ENCODE results near the gene FGD6.

The FGD6 gene

GRCh38 chr12:95228617-95229016 lies 11.3 kb upstream of the FGD6 start:
- Mint-ChIP-seq H3K4me1 (peaks cover 35% of the 10 kb centered on the region), H3K9me3 (no peaks in the 10 kb centered on the region), H3K27ac (ENCODE audit: low read depth) (no peak overlapping the region), H3K4me3 (no peak overlapping the region), H3K36me3 (ENCODE audit: insufficient read depth) (peaks cover 13% of the 10 kb centered on the region), H3K27me3 (no peaks in the 10 kb centered on the region)
- ATAC-seq (replicated peaks; ENCODE audit: extremely low read depth, poor library complexity, severe bottlenecking) (no peak), DNase-seq (ENCODE audit: low spot score in 2 of 2) (no peak)

- no peak for ATAC-seq (replicated peaks; ENCODE audit: extremely low read depth, poor library complexity, severe bottlenecking)
- no peak overlapping the region for H3K4me3 Mint-ChIP-seq
- H3K9me3 Mint-ChIP-seq, result no peaks in the 10 kb centered on the region
Observed at GRCh38 chr12:95227818-95228356, 10.6 kb upstream of the FGD6 start.

DNA sequence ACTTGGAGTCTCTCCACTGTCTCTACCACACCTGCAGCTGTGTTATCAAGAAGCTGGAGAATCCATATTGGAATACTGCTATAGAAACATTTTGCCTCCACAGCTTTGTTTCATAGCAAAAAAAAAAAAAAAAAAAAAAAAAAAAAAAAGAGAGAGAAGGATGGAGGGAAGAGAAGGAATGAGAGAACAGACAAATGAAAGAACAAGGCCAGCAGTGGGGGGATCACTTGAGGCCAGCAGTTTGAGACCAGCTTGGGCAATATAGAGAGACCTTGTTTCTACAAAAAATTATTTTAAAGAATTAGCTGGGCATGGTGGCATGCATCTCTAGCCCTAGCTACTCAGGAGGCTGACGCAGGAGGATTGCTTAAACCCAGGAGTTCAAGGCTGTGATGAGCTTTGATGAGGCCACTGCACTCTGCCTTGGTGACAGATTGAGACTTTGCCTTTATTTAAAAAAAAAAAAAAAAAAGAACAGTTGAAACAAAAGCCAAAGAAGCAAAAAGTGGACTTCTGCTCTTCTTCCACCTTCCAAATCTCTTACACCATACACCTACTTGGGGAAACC lies 8.5 kb upstream of the FGD6 start:
- Mint-ChIP-seq H3K9me3 (no peaks in the 10 kb centered on the region), H3K4me1 (peaks cover 28% of the 10 kb centered on the region), H3K27ac (ENCODE audit: low read depth) (no peak overlapping the region), H3K27me3 (no peaks in the 10 kb centered on the region), H3K4me3 (no peak overlapping the region), H3K36me3 (ENCODE audit: insufficient read depth) (peaks cover 13% of the 10 kb centered on the region)
- ATAC-seq (replicated peaks; ENCODE audit: extremely low read depth, poor library complexity, severe bottlenecking) (no peak), DNase-seq (ENCODE audit: low spot score in 2 of 2) (no peak)

More at GRCh38 chr12:95227818-95228356, 10.6 kb upstream of the FGD6 start:
- peaks cover 13% of the 10 kb centered on the region for H3K36me3 Mint-ChIP-seq (ENCODE audit: insufficient read depth)
- no peak overlapping the region for H3K27ac Mint-ChIP-seq (ENCODE audit: low read depth)
- peaks cover 31% of the 10 kb centered on the region for H3K4me1 Mint-ChIP-seq
- DNase-seq (ENCODE audit: low spot score in 2 of 2), result no peak
- no peaks in the 10 kb centered on the region for H3K27me3 Mint-ChIP-seq

DNA sequence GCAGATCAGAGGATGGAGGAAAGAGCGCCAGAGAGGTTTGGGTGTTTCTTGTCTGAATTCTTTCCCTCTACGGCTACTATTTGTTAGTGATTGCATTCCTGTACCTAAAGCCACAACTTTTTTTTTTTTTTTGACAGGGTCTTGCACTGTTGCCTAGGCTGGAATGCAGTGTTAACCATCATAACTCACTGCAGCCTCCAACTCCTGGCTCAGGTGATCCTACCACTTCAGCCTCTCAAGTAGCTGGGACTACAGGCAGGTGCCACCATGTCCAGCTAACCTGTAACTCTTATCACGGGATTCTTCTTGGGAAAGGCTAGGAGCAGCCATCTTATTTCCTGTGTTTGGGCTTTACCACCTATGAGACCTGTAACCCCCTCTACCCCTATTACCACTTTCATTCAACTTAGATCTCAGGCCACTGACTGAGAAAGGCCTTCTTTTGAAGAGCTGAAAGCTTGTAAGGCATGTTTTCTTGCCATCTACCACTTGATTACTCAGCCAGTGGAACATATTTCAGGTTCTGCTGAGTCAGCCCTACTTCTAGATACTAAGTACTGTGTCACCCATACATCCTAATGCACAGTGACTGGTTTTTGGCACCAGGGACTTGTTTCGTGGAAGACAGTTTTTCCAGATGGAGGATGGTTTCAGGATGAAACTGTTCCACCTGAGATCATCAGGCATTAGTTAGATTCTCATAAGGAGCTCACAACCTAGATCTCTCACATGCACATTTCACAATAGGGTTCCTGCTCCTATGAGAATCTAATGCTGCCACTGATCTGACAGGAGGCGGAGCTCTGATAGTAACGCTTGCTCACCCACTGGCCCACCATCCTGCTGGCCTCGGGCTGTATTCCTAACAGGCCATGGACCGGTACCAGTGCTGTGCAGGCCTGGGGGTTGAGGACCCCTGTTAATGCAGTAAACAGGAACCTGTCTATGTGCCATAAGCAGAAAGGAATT lies 7.2 kb upstream of the FGD6 start:
- Mint-ChIP-seq H3K9me3 (no peaks in the 10 kb centered on the region), H3K4me3 (no peak overlapping the region), H3K36me3 (ENCODE audit: insufficient read depth) (peaks cover 14% of the 10 kb centered on the region), H3K27ac (ENCODE audit: low read depth) (no peak overlapping the region), H3K27me3 (no peaks in the 10 kb centered on the region), H3K4me1 (peaks cover 38% of the 10 kb centered on the region)
- DNase-seq (ENCODE audit: low spot score in 2 of 2) (no peak), ATAC-seq (replicated peaks; ENCODE audit: extremely low read depth, poor library complexity, severe bottlenecking) (no peak)

GRCh38 chr12:95220726-95221125 lies 3.5 kb upstream of the FGD6 start:
- H3K27me3 Mint-ChIP-seq, result no peaks in the 10 kb centered on the region
- H3K4me3 Mint-ChIP-seq, result no peak overlapping the region
- peaks cover 43% of the 10 kb centered on the region for H3K4me1 Mint-ChIP-seq

GRCh38 chr12:95220190-95220589 lies 2.9 kb upstream of the FGD6 start:
- DNase-seq (ENCODE audit: low spot score in 2 of 2) (no peak), ATAC-seq (replicated peaks; ENCODE audit: extremely low read depth, poor library complexity, severe bottlenecking) (no peak)
- H3K4me1 Mint-ChIP-seq, result peaks cover 43% of the 10 kb centered on the region
- H3K36me3 Mint-ChIP-seq (ENCODE audit: insufficient read depth), result peaks cover 19% of the 10 kb centered on the region
- no peak overlapping the region for H3K27ac Mint-ChIP-seq (ENCODE audit: low read depth)
- H3K4me3 Mint-ChIP-seq, result no peak overlapping the region
- H3K9me3 Mint-ChIP-seq, result no peaks in the 10 kb centered on the region
- peaks cover 5% of the 10 kb centered on the region for H3K27me3 Mint-ChIP-seq

More at GRCh38 chr12:95220726-95221125, 3.5 kb upstream of the FGD6 start:
- Mint-ChIP-seq H3K27ac (ENCODE audit: low read depth) (no peak overlapping the region), H3K9me3 (no peaks in the 10 kb centered on the region), H3K36me3 (ENCODE audit: insufficient read depth) (peaks cover 20% of the 10 kb centered on the region)
- ATAC-seq (replicated peaks; ENCODE audit: extremely low read depth, poor library complexity, severe bottlenecking), result no peak
- no peak for DNase-seq (ENCODE audit: low spot score in 2 of 2)

- DNase-seq (ENCODE audit: low spot score in 2 of 2), result peak; percentile 23 to 31
- Mint-ChIP-seq H3K36me3 (ENCODE audit: insufficient read depth) (peaks cover 16% of the 10 kb centered on the region), H3K27ac (ENCODE audit: low read depth) (peak overlapping the region; percentile 96), H3K4me1 (peaks cover 32% of the 10 kb centered on the region), H3K9me3 (no peaks in the 10 kb centered on the region), H3K4me3 (peak overlapping the region; percentile 91), H3K27me3 (peaks cover 9% of the 10 kb centered on the region)
- ATAC-seq (replicated peaks; ENCODE audit: extremely low read depth, poor library complexity, severe bottlenecking), result peak; percentile 7
Observed at GRCh38 chr12:95218150-95219133, 1.2 kb upstream of the FGD6 start.

DNA sequence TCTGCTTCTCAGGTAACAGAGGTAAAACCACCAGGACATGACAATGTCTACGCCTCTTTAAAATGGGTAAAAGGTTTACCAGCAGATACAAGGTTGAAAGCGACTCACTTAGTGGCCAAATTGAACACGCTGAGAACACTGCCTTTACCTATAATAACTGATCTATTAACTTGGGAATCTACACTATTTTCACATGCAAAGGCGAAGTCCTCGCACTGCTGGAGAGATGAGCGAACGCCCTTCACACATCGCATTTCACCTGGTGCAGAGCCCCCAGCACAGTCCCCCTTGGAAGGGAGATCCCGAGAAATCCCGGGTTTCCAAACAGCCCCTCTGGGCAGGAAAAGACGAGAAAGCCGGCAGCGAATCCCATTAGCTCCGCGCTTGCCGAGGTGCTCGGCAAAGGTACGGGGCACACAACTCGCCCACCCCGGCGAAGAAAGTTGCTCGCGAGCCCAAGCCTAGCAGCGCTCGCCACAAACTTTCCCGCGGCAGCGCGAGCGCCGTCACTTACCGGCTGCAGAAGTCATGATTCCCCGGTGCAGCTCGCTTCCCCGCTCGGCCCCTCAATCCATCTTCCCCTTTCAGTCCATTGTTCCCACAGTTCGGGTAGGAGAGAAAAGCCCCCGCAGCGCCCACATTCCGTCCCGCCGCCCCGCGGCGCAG lies 423 bp downstream of the FGD6 start:
- Mint-ChIP-seq H3K9me3 (no peaks in the 10 kb centered on the region), H3K4me1 (peaks cover 32% of the 10 kb centered on the region), H3K36me3 (ENCODE audit: insufficient read depth) (peaks cover 16% of the 10 kb centered on the region), H3K27ac (ENCODE audit: low read depth) (peak overlapping the region; percentile 96), H3K27me3 (peaks cover 9% of the 10 kb centered on the region), H3K4me3 (peak overlapping the region; percentile 91)
- peak in 1 of 2 donors; percentile 16 for DNase-seq (ENCODE audit: low spot score in 2 of 2)
- peak; percentile 11 for ATAC-seq (replicated peaks; ENCODE audit: extremely low read depth, poor library complexity, severe bottlenecking)

DNA sequence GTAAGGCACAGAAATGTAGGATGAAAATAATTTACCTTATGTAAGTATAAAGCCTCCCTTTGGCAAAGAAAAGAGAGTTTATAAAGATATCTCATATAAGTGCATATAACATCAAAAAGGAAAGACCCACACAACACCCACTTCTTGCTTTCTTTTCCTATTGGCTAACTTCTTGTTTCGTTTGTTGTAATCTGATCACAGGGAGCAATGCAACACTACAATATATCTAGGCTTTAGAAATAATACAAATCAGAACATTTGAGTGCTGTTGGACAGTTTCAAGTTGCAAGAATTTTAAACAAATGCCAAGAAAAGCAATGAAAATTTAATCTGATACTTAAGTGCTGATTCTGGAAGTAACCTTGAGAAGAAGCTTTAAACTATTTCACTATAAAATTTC lies 1.3 kb downstream of the FGD6 start:
- Mint-ChIP-seq H3K27me3 (peaks cover 10% of the 10 kb centered on the region), H3K4me3 (peak overlapping the region; percentile 91), H3K27ac (ENCODE audit: low read depth) (no peak overlapping the region), H3K9me3 (no peaks in the 10 kb centered on the region), H3K36me3 (ENCODE audit: insufficient read depth) (peaks cover 16% of the 10 kb centered on the region), H3K4me1 (peaks cover 30% of the 10 kb centered on the region)
- ATAC-seq (replicated peaks; ENCODE audit: extremely low read depth, poor library complexity, severe bottlenecking), result no peak
- DNase-seq (ENCODE audit: low spot score in 2 of 2), result no peak

DNA sequence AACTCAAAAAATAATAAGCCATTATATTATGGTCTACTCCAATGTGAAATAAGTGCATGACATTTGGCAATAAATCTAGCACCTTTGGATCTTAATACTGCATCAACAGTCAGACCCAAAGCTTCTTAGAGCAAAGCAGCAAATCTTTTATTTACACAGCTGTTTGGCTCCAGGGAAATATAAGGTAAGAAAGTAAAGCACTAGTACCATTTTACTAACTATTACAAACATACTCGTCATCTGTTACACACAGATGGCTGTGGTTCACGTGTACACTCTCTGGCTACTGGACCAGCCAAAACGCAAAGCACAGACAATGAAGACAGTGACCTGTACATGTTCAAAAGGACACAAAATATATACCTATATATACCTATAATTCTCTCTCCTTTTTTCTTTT lies 2.8 kb downstream of the FGD6 start:
- Mint-ChIP-seq H3K36me3 (ENCODE audit: insufficient read depth) (peaks cover 15% of the 10 kb centered on the region), H3K4me3 (no peak overlapping the region), H3K27ac (ENCODE audit: low read depth) (no peak overlapping the region), H3K27me3 (peaks cover 21% of the 10 kb centered on the region), H3K4me1 (peaks cover 18% of the 10 kb centered on the region), H3K9me3 (no peaks in the 10 kb centered on the region)
- ATAC-seq (replicated peaks; ENCODE audit: extremely low read depth, poor library complexity, severe bottlenecking) (no peak), DNase-seq (ENCODE audit: low spot score in 2 of 2) (no peak)

- H3K9me3 Mint-ChIP-seq, result no peaks in the 10 kb centered on the region
- ATAC-seq (replicated peaks; ENCODE audit: extremely low read depth, poor library complexity, severe bottlenecking) (no peak), DNase-seq (ENCODE audit: low spot score in 2 of 2) (no peak)
- peaks cover 26% of the 10 kb centered on the region for H3K27me3 Mint-ChIP-seq
- peaks cover 14% of the 10 kb centered on the region for H3K36me3 Mint-ChIP-seq (ENCODE audit: insufficient read depth)
- no peak overlapping the region for H3K4me3 Mint-ChIP-seq
- H3K27ac Mint-ChIP-seq (ENCODE audit: low read depth), result no peak overlapping the region
- H3K4me1 Mint-ChIP-seq, result peaks cover 16% of the 10 kb centered on the region
Observed at GRCh38 chr12:95213928-95214327, 3.3 kb downstream of the FGD6 start.

All from central memory CD8-positive, alpha-beta T cell (primary cell).